ENCODE measurements around the gene IFIT1. TPM values are rescaled to one million over a fixed set of nuclear protein-coding genes. Genes with fewer than 3 reads are reported as not detected.
"Not testable (repeated sequence)": the region's sequence is repeated elsewhere in the genome, so short reads cannot be mapped to it uniquely, and the experiment has no call there.

IFIT1 gene
- total RNA-seq, 2 experiments from 2014 or later: 6.1 to 6.3 TPM

- Mint-ChIP-seq H3K27me3 (peaks cover 31% of the 10 kb centered on the region), H3K4me1 (ENCODE audit: low read depth) (peaks cover 9% of the 10 kb centered on the region), H3K36me3 (ENCODE audit: low read depth) (no peaks in the 10 kb centered on the region), H3K4me3 (no peak overlapping the region), H3K9me3 (no peaks in the 10 kb centered on the region), H3K27ac (no peak overlapping the region)
- DNase-seq (no peak), ATAC-seq (no peak)
- intact Hi-C loops (cut with micrococcal nuclease): no loop called here
- ChIA-PET POLR2A (interaction anchor here (0.6 kb wide), 2 partner anchors 15 to 390 kb away, joined by 3 read pairs; no protein-coding TSS in a partner anchor), CTCF (interaction anchor here (1.2 to 2.9 kb wide), 2 partner anchors 8 to 22 kb away, joined by 3 to 6 read pairs; no protein-coding TSS in a partner anchor)
- TF ChIP-seq CTCF (IDR thresholded peaks at IDR 0.05): no peak
Measured at GRCh38 chr10:89346405-89347254, 45.8 kb upstream of the IFIT1 start.

GRCh38 chr10:89347701-89348457 lies 44.5 kb upstream of the IFIT1 start:
- ATAC-seq (no peak), DNase-seq (no peak)
- TF ChIP-seq CTCF (IDR thresholded peaks at IDR 0.05): no peak
- Mint-ChIP-seq H3K36me3 (ENCODE audit: low read depth) (no peaks in the 10 kb centered on the region), H3K27ac (no peak overlapping the region), H3K27me3 (peaks cover 31% of the 10 kb centered on the region), H3K4me3 (no peak overlapping the region), H3K9me3 (no peaks in the 10 kb centered on the region), H3K4me1 (ENCODE audit: low read depth) (peaks cover 15% of the 10 kb centered on the region)
- CTCF ChIA-PET: interaction anchor here (1.2 to 2.9 kb wide), 2 partner anchors 10 to 21 kb away, joined by 3 to 6 read pairs; no protein-coding TSS in a partner anchor
- POLR2A ChIA-PET: interaction anchor here (0.6 kb wide), 1 partner anchor 255 kb away, joined by 3 read pairs; no protein-coding TSS in a partner anchor
- intact Hi-C loops (cut with micrococcal nuclease): no loop called here

- CTCF ChIA-PET: no interaction called here
- DNase-seq (no peak), ATAC-seq (no peak)
- H3K27ac Mint-ChIP-seq: no peak overlapping the region
- no peaks in the 10 kb centered on the region for H3K36me3 Mint-ChIP-seq (ENCODE audit: low read depth)
- H3K4me1 Mint-ChIP-seq (ENCODE audit: low read depth): peaks cover 15% of the 10 kb centered on the region
- intact Hi-C loops (cut with micrococcal nuclease): no loop called here
- TF ChIP-seq CTCF (IDR thresholded peaks at IDR 0.05): no peak
- H3K9me3 Mint-ChIP-seq: no peaks in the 10 kb centered on the region
- peaks cover 30% of the 10 kb centered on the region for H3K27me3 Mint-ChIP-seq
- no peak overlapping the region for H3K4me3 Mint-ChIP-seq
- POLR2A ChIA-PET: interaction anchor here (0.5 kb wide), 1 partner anchor 41 kb away, joined by 3 read pairs; no protein-coding TSS in a partner anchor
Measured at GRCh38 chr10:89348481-89348880, 43.9 kb upstream of the IFIT1 start.

GRCh38 chr10:89348975-89349374 lies 43.4 kb upstream of the IFIT1 start:
- no peak for ATAC-seq
- Mint-ChIP-seq H3K36me3 (ENCODE audit: low read depth) (no peaks in the 10 kb centered on the region), H3K4me3 (no peak overlapping the region), H3K4me1 (ENCODE audit: low read depth) (peaks cover 15% of the 10 kb centered on the region), H3K9me3 (peaks cover 2% of the 10 kb centered on the region), H3K27ac (no peak overlapping the region), H3K27me3 (peaks cover 30% of the 10 kb centered on the region)
- intact Hi-C loops (cut with micrococcal nuclease): no loop called here
- no peak for DNase-seq
- ChIA-PET POLR2A (interaction anchor here (0.5 kb wide), 1 partner anchor 41 kb away, joined by 3 read pairs; no protein-coding TSS in a partner anchor), CTCF (no interaction called here)
- no peak for TF ChIP-seq CTCF (IDR thresholded peaks at IDR 0.05)

GRCh38 chr10:89350631-89351315 lies 41.6 kb upstream of the IFIT1 start:
- not testable (repeated sequence) for H3K27ac Mint-ChIP-seq
- peaks cover 15% of the 10 kb centered on the region for H3K4me1 Mint-ChIP-seq (ENCODE audit: low read depth)
- CTCF ChIA-PET: interaction anchor here (1.6 kb wide), 1 partner anchor 19 kb away, joined by 4 read pairs; no protein-coding TSS in a partner anchor

More at GRCh38 chr10:89350631-89351315, 41.6 kb upstream of the IFIT1 start:
- H3K9me3 Mint-ChIP-seq; ATAC-seq; DNase-seq; H3K4me3 Mint-ChIP-seq; intact Hi-C loops (cut with micrococcal nuclease); POLR2A ChIA-PET; H3K36me3 Mint-ChIP-seq (ENCODE audit: low read depth): not testable (repeated sequence)
- peaks cover 29% of the 10 kb centered on the region for H3K27me3 Mint-ChIP-seq
